Measurements from ENCODE around the gene LIX1L. TPM values are rescaled to one million over a fixed set of nuclear protein-coding genes. Genes with fewer than 3 reads are reported as not detected.

LIX1L gene
- total and polyA plus RNA-seq, 2 of the 4 experiments (the other 2 are of a cell fraction), result 14.7 to 28.8 TPM

DNA sequence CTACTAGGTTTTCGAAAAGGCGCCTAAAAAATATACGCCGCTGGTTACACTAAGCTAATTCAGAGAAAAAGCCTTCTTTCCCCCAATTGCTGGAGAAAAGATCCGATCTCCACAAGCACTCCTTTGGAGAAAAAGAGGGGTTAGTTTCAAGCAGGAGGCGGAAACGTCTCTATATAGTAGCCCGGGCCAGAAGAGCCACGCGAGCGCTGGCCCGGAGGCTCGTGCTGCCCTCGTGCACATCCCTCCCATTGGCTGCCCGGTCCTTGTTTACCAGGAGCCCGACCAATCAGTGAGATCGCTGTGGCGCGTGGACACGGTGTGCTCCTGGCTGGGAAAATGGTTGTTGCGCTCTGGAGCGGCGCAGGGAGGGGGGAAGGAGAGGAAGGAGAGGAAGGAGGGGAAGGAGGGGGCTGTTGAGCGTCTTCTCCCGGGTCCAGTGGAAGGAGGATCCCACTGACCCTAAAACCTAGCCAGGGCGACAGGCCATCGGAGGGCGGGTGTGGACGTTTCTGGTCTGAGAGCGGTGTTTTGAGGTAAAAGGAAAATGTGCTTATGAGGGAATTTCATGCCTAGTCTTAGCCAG lies 38.7 kb upstream of the LIX1L start, which contains the start of gene TXNIP (continued):
- TF ChIP-seq, protein P1, sequence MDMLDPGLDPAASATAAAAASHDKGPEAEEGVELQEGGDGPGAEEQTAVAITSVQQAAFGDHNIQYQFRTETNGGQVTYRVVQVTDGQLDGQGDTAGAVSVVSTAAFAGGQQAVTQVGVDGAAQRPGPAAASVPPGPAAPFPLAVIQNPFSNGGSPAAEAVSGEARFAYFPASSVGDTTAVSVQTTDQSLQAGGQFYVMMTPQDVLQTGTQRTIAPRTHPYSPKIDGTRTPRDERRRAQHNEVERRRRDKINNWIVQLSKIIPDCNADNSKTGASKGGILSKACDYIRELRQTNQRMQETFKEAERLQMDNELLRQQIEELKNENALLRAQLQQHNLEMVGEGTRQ (IDR thresholded peaks at IDR 0.05; ENCODE audit: low read depth, low read length), result peak; percentile 82
- peak; percentile 98 for TF ChIP-seq BHLHE40 (IDR thresholded peaks at IDR 0.05; ENCODE audit: low read depth, low read length)

DNA sequence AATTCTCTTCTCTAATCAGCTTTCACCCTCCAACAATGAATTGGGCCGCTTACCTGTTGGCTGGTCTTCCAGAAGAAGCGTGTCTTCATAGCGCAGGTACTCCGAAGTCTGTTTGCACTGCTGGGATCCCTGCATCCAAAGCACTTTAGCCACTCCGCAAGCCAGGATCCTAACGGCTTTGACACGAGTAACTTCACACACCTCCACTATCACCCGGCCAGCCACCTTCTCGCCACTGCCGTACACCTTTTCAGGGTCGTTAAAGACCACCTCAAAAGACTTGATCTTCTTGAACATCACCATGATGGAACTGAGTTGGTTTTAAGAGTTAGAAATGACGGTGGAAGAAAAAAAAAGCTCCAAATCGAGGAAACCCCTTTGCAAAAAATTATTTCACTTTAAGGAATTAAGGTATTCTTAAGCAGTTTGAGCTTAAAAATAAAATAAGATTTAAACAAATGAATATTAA lies 38.2 kb upstream of the LIX1L start:
- ChIA-PET CTCF (interaction anchor here (0.9 kb wide), 1 partner anchor 17 kb away, joined by 4 read pairs; no protein-coding TSS in a partner anchor), POLR2A (ENCODE audit: unreplicated experiment) (interaction anchor here (0.6 to 1.0 kb wide), 4 partner anchors 11 to 132 kb away, joined by 3 to 4 read pairs (median 3); no protein-coding TSS in a partner anchor)
- dilution Hi-C loops (cut with HindIII; ENCODE audit: low sequenced_read_pairs, unreplicated experiment), result no loop called here
- intact Hi-C loops (cut with micrococcal nuclease), result loop anchor here (1.0 to 5.0 kb wide), 5 partner anchors 17 to 79 kb away; partner anchors contain the start of genes ANKRD34A, PEX11B, POLR3GL and RBM8A
- peak overlapping the region; percentile 48; the same call in 1 of the 2 replicates for H3K18ac ChIP-seq (ENCODE audit: low read depth, low read length)
- peak overlapping the region; percentile 80 for H2AFZ ChIP-seq (replicated peaks; ENCODE audit: low read length, poor library complexity)
- 0% methylated on average over 4 of the region's 13 CpGs; no CpG with 5 or more reads in 1 of the 2 experiments for WGBS, 2 experiments (ENCODE audit: extremely low coverage in 2 of 2, insufficient read length in 1 of 2)
- peak overlapping the region; percentile 87 for H3K4me3 ChIP-seq (ENCODE audit: insufficient read depth, low read depth, low read length)
- H3K9ac ChIP-seq (ENCODE audit: low read depth, low read length), result peak overlapping the region; percentile 97
- no peak for ATAC-seq (ENCODE audit: low read depth)
- peak overlapping the region; percentile 74 for H4K91ac ChIP-seq (ENCODE audit: insufficient read depth, low read depth, low read length)
- H3K23ac ChIP-seq (ENCODE audit: low read depth, low read length), result peak overlapping the region; percentile 78
- H4K20me1 ChIP-seq (ENCODE audit: insufficient read depth, low read length), result peaks cover 12% of the 10 kb centered on the region; the same call in 1 of the 2 replicates
- H2BK120ac ChIP-seq (ENCODE audit: low read depth, low read length), result peak overlapping the region; percentile 30; the same call in 1 of the 2 replicates
- peak overlapping the region; percentile 78 for H3K56ac ChIP-seq (ENCODE audit: extremely low read depth, insufficient read depth, low read length)
- no peak overlapping the region for H2AK9ac ChIP-seq (replicated peaks; ENCODE audit: low read depth, low read length, poor library complexity)
- peak overlapping the region; percentile 48 for H3K27ac ChIP-seq (ENCODE audit: insufficient read depth, low read length)
- H3K4me2 ChIP-seq (ENCODE audit: low read depth, low read length), result peak overlapping the region; percentile 92
- no peaks in the 10 kb centered on the region for H3K27me3 ChIP-seq (ENCODE audit: control insufficient read depth, insufficient read depth, low read length)
- TF ChIP-seq RFX5 (IDR thresholded peaks at IDR 0.05; ENCODE audit: low read depth, low read length) (no peak), NFE2L2 (IDR thresholded peaks at IDR 0.05; ENCODE audit: low read depth, low read length) (no peak), MAFK (IDR thresholded peaks at IDR 0.05; ENCODE audit: low read depth, low read length) (no peak), CEBPB (IDR thresholded peaks at IDR 0.05; ENCODE audit: low read depth, low read length) (no peak), RCOR1 (IDR thresholded peaks at IDR 0.05; ENCODE audit: insufficient replicate concordance, low read length) (no peak), FOS (IDR thresholded peaks at IDR 0.05; ENCODE audit: low read depth, low read length) (no peak), POLR2A (IDR thresholded peaks at IDR 0.05; ENCODE audit: low read depth, low read length) (no peak), RAD21 (IDR thresholded peaks at IDR 0.05; ENCODE audit: low read length) (no peak)
- TF ChIP-seq, protein P1 (IDR thresholded peaks at IDR 0.05; ENCODE audit: low read depth, low read length), result no peak
- TF ChIP-seq, protein P2, sequence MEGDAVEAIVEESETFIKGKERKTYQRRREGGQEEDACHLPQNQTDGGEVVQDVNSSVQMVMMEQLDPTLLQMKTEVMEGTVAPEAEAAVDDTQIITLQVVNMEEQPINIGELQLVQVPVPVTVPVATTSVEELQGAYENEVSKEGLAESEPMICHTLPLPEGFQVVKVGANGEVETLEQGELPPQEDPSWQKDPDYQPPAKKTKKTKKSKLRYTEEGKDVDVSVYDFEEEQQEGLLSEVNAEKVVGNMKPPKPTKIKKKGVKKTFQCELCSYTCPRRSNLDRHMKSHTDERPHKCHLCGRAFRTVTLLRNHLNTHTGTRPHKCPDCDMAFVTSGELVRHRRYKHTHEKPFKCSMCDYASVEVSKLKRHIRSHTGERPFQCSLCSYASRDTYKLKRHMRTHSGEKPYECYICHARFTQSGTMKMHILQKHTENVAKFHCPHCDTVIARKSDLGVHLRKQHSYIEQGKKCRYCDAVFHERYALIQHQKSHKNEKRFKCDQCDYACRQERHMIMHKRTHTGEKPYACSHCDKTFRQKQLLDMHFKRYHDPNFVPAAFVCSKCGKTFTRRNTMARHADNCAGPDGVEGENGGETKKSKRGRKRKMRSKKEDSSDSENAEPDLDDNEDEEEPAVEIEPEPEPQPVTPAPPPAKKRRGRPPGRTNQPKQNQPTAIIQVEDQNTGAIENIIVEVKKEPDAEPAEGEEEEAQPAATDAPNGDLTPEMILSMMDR (conservative IDR thresholded peaks at IDR 0.05; ENCODE audit: low read depth, low read length), result no peak
- H2AK5ac ChIP-seq (ENCODE audit: low read depth, low read length), result peak overlapping the region; percentile 65
- no peak overlapping the region for H4K5ac ChIP-seq (ENCODE audit: low read depth, low read length)
- peaks cover 10% of the 10 kb centered on the region for H3K4me1 ChIP-seq (ENCODE audit: control insufficient read depth, insufficient read depth, low read length)
- peak overlapping the region; percentile 91 for H3K14ac ChIP-seq (replicated peaks; ENCODE audit: low read depth, low read length)
- H2BK5ac ChIP-seq (ENCODE audit: low read depth, low read length, poor library complexity, severe bottlenecking), result peak overlapping the region; percentile 56
- BruUV-seq (replicated peaks), result no TSS peak
- DNase-seq, result no peak
- H2BK15ac ChIP-seq (ENCODE audit: low read depth, low read length), result no peak overlapping the region
- H3K79me1 ChIP-seq (ENCODE audit: low read depth in 1 of 2, low read length in 2 of 2), result peaks cover 22 to 35% of the 10 kb centered on the region in 2 experiments
- no peak overlapping the region for H2BK20ac ChIP-seq (ENCODE audit: low read depth, low read length)
- H3K9me1 ChIP-seq (ENCODE audit: insufficient read depth, low read length), result peaks cover 9% of the 10 kb centered on the region
- H4K8ac ChIP-seq (ENCODE audit: low read depth in 2 of 2, low read length in 2 of 2), result peak overlapping the region; percentile 13 to 16; a peak in 2 of 4 replicates
- in situ Hi-C loops (cut with MboI; ENCODE audit: low sequenced_read_pairs), result loop anchor here (5.0 kb wide), 1 partner anchor 79 kb away; the partner anchor contains the start of gene PEX11B
- no peaks in the 10 kb centered on the region for H3K9me3 ChIP-seq (ENCODE audit: control insufficient read depth, insufficient read depth, low read length)
- H3K36me3 ChIP-seq (ENCODE audit: control insufficient read depth, insufficient read depth, low read length), result peaks cover 13% of the 10 kb centered on the region
- H3K4ac ChIP-seq (ENCODE audit: low read depth, low read length), result peak overlapping the region; percentile 70

Data from IMR-90 (cell line).